Measurements from ENCODE around the gene EIF4E2.

- TF ChIP-seq GATA2 (IDR thresholded peaks at IDR 0.05; ENCODE audit: insufficient read depth, insufficient read length, low read depth, low read length) (no peak), CTCF (IDR thresholded peaks at IDR 0.05; ENCODE audit: extremely low read depth in 1 of 2, insufficient read depth in 1 of 2, low read depth in 1 of 2, low read length in 2 of 2) (no peak), EZH2 (IDR thresholded peaks at IDR 0.05; ENCODE audit: borderline replicate concordance, low read depth, low read length, severe bottlenecking) (no peak)
Measured at GRCh38 chr2:232586943-232587505, 36.5 kb downstream of the EIF4E2 start.

All from endothelial cell of umbilical vein (primary cell).